H1 (cell line): Measurements from ENCODE around the gene RAB36.

Experiments
- MAFK ChIP-seq: IDR thresholded peaks from 2 replicates; pipeline ENCODE4 v1.6.1; 2012; ENCODE audit warnings: low read depth, mild to moderate bottlenecking, improper control_type of control experiment, low read length
- RFX5 ChIP-seq: IDR thresholded peaks from 2 replicates; pipeline ENCODE4 v1.6.1; 2011; ENCODE audit warnings: low read depth, low read length, improper control_type of control experiment, borderline replicate concordance
- TF ChIP-seq, protein P1 (sequence below), 3 experiments: IDR thresholded peaks; 1 replicate in 2 of 3; 2 replicates in 1 of 3; pipeline versions ENCODE4 v1.5.1 to v1.6.1; 2011; ENCODE audit warnings: low read length in 3 of 3, mild to moderate bottlenecking in 3 of 3, inconsistent platforms in 2 of 3, low read depth in 1 of 3, moderate library complexity in 1 of 3; ENCODE audit not compliant: insufficient read depth in 1 of 3; ENCODE audit errors: control extremely low read depth in 1 of 3

DNA sequence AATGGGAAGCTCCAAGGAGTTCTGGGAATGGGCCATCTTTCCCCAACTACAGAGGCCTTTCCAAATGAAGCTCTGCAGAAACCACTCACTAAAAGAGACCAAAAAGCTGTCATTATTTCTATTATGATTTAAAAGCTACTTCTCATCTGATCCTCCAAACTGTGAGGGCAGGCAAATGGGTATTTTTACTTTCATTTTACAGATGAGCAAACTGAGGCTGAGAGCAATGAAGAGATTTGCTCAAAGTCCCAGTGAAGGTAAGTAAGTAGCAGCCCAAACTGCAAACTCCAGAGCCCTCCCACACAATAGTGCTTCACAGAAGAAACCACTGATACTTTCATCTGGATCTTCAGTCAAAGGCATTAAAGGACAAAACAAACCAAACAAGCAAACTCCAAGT, 4.9 kb upstream of the RAB36 start:
- TF ChIP-seq, protein P1, sequence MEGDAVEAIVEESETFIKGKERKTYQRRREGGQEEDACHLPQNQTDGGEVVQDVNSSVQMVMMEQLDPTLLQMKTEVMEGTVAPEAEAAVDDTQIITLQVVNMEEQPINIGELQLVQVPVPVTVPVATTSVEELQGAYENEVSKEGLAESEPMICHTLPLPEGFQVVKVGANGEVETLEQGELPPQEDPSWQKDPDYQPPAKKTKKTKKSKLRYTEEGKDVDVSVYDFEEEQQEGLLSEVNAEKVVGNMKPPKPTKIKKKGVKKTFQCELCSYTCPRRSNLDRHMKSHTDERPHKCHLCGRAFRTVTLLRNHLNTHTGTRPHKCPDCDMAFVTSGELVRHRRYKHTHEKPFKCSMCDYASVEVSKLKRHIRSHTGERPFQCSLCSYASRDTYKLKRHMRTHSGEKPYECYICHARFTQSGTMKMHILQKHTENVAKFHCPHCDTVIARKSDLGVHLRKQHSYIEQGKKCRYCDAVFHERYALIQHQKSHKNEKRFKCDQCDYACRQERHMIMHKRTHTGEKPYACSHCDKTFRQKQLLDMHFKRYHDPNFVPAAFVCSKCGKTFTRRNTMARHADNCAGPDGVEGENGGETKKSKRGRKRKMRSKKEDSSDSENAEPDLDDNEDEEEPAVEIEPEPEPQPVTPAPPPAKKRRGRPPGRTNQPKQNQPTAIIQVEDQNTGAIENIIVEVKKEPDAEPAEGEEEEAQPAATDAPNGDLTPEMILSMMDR (IDR thresholded peaks at IDR 0.05; ENCODE audit: control extremely low read depth in 1 of 3, insufficient read depth in 1 of 3, low read depth in 1 of 3, low read length in 3 of 3): no peak
- TF ChIP-seq RFX5: no peak
- TF ChIP-seq MAFK: no peak
